Suppressor macrophage (primary cell): ENCODE results near the gene PDE6B.
"Not testable (repeated sequence)": the region's sequence is repeated elsewhere in the genome, so short reads cannot be mapped to it uniquely, and the experiment has no call there.

Experiments used
- DNase-seq, 4 experiments: peaks; one replicate each; pipeline ENCODE4 v3.0.0-alpha.2; 2020 to 2022
- total RNA-seq, 17 experiments: gene quantifications; one replicate each; lab custom pipeline; 2026; ENCODE audit warnings: mixed read lengths in 6 of 17, inconsistent platforms in 3 of 17; lab: John Stamatoyannopoulos, UW

The PDE6B gene
- 0.50 to 5.1 (median 3.1) reads per million in 17 experiments for total RNA-seq

GRCh38 chr4:624705-625590, at the start of gene PDE6B:
Gene PDE6B, plus strand, starts transcription at chr4:625573. Its CDS starts 54 bp downstream, at chr4:625627.
- DNase-seq = no peak

DNA sequence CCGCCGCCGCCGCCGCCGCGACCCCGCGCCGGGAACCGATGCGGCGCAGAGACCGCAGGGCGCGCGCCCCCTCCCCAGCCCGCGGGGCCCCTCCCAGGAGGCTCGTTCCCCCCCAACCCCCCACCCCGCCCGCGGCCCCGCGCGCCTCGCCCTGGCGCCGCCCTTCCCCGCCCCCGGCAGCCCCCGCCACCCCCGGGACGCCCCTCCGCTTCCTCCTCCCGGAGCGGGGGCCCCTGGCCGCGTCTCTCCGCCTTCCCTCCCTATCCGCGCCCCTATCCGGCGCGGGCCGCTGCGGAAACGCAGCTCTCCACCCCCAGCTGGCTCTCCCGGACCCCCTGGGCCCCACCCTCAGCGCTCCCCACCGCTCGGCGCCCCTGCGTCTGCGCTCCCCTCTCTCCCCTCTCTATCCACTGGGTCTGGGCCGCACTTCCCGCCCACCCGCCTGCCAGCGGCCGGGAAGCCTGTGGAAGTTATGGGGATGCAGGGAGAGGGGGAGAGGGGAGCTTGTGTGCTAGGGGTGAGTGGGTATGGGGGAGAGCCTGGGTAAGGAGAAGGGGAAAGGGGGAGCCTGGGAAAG, 49.0 kb upstream of the PDE6B start, which contains the start of gene TMEM271:
Gene TMEM271 (minus strand): TSS at position 51 of the 577 bp plus-strand sequence. CDS start 233 bp downstream, outside the sequence.
- DNase-seq = no peak

DNA sequence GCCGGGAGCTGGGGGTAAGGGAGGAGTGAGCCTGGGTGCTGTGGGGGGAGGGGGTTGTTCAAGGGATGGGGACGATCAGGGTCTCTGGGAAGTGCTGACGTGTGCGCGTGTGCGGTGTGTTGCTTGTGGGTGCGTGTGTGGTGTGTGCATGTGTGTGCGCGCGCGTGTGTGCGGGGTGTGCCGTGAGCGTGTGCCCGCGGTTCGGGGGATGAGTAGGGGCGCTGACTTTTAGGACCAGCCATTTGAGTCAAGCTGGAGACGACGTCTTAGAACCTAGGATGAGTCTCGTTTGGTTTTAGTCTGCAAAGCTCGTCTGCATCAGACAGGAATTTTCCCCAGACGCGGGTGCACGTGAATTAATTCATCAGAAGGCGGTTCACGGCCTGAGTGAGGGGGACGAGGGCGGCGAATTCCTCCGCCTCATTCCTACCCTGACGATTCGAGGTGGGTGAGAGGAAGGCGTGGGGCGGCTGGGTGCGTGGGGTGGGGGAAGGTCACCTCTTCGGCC, 48.3 kb upstream of the PDE6B start:
- no peak for DNase-seq

DNA sequence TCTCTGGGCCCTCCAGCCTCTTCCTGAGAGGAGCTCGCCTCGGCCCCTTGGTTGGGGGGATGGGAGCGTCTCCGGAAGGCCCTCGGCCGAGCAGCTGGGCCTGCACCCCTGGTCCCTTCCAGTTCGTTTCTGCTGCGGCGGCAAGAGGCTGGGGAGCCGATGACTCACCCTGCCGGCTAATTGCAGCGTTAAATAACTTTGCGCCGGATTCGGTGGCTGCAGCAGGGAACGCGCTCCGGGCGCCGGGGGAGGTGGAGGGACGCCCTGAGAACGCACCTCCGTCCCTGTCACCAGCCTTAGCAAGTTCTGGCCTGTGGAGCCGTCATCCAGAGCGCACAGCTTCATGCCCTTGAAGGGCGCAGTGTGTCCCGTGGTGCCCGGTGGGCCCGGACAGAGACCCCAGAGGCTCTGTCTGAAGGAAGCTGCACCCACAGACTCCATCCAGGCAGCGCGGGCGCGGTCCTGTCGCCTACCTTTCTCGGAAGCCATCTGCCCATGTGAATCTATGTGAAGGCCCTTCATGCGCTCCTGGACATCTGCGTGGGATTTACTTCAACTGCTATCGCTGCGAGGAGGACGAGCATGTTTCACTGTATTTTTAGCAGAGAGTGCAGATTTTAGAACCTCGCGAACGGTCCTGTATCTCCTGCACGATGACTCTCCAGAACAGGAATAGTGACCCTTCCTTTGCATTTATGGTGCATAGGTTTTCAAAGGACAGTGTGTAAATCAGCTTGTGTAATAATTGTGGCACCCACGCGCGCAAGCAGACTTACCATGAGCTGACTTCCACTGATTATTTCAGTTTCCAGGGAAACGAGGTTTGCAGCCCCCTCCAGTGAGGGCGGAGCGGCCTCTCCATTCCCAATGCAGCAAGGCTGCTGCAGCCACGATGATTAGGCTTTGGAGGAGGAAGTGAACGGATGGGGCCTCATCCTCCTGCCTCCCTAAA, 47.6 kb upstream of the PDE6B start:
- peak in 1 of 4 experiments; percentile 2 for DNase-seq

GRCh38 chr4:578451-579443, 46.6 kb upstream of the PDE6B start:
- no peak for DNase-seq

DNA sequence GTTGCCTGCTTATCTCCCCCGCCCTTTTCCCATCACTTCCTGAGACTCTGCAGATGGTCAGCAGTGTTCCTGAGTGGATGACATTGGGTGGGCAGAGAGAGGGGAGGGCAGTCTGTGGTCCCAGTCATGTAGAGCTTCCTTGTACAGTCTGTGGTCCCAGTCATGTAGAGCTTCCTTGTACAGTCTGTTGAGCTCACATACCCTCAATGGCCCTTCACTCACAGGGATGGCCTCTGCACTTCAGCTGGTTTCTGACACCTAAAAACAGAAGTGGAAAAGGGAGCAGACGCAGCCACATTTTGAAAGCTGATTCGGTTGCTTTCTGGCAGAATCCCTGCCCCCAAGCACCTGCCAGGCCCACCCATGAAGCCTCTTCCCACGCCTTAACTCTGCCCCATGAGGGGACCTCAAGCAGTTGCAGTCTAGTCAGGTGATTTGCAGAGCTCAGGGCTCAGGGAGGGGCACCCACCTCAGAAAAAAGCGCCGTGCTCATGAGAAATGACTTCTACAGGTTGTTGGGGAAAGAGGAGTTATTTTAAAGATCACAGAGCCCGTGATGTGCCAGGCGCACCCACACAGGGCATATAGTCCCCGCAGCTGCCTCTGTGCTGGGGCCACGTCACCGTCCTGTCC, 45.7 kb upstream of the PDE6B start:
- DNase-seq = no peak

- DNase-seq = no peak
Measured at GRCh38 chr4:581181-581580, 44.2 kb upstream of the PDE6B start.

DNA sequence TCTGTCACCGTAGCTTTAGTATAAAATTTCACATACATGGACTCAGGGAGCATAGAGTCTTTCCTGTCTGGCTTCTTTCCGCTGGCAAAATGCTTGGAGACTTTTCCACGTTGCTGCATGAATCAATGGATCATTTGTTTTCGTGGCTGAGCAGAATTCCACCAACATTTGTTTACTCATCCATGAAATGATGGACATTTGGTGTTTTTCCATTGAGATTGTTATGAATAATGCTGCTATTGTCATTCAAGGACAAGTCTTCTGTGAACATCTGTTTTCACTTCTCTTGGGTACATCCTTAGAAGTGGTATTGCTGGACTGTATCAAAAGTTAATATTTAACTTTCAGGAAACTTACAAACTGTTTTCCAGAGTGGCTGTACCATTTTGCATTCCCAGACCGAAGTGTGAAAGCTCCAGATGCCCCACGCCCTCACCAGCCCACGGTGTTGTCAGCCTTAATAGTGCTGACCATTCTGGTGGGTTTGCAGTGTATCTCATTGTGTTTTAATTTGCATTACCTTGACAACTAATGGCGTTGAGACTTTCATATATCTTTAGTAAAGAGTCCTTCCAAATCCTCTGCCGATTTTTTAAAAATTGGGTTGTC, 43.5 kb upstream of the PDE6B start:
- DNase-seq = no peak

GRCh38 chr4:583820-584219, 41.6 kb upstream of the PDE6B start:
- no peak for DNase-seq

DNA sequence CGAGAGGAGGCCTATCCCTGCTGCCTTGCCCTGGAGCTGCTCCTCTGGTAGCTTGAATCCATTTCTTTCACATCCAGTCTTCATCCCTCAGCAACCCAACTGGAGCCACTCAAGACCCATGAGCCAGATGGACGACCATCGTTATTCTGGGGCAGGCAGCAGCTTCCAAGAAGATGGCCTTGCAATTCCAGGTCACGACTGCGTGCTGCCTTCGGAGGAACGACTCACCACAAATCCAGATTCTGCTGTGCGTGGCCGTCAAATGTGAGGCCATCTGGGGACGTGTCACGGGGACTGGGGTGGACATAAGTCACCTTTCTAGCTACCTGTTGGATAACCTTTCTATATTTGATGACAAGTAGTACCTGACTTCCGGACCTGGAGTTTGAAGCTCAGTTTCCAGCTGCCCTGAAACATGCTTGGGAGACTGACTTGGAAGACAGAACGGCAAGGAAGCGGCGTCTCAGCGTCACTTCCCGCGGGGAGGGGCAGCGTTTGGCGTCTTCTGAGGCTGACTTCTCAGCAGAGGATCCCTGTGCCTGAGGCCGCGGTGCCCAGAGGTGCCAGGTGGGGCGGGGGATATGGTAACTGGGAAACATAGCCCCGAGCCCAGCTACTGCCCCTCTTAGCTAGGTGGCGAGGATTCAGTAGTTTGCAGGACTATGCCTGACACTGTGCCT, 37.6 kb upstream of the PDE6B start:
- no peak for DNase-seq

DNA sequence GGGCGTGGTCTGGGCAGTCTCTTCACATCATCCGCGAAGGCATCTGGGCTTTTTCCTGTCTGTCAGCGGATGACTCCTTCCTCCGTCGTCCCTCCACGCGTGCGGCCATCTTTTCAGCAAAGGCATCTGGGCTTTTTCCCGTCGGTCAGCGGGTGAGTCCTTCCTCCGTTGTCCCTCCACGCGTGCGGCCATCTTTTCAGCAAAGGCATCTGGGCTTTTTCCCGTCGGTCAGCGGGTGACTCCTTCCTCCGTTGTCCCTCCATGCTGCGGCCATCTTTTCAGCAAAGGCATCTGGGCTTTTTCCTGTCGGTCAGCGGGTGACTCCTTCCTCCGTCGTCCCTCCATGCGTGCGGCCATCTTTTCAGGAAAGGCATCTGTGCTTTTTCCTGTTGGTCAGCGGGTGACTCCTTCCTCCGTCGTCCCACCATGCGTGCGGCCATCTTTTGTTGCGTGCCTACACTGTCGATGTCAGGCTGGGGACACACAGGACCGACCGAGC, 37.0 kb upstream of the PDE6B start:
- no peak for DNase-seq

- DNase-seq = no peak
Measured at GRCh38 chr4:589219-589963, 36.0 kb upstream of the PDE6B start.

- no peak for DNase-seq
Measured at GRCh38 chr4:590313-590841, 35.0 kb upstream of the PDE6B start.

DNA sequence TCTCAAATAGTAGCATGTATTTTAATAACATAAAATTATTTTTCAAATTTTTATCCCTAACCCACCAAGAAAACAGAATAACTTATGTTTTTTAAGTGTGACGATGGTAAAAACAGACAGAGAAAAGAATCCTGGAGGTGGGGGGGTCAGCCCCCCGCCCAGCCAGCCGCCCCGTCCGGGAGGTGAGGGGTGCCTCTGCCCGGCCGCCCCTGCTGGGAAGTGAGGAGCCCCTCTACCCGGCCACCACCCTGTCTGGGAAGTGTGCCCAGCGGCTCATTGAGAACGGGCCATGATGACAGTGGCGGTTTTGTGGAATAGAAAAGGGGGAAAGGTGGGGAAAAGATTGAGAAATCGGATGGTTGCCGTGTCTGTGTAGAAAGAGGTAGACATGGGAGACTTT, 33.2 kb upstream of the PDE6B start:
- not testable (repeated sequence) for DNase-seq

GRCh38 chr4:592825-593520, 32.4 kb upstream of the PDE6B start:
- DNase-seq = no peak

- no peak for DNase-seq
Measured at GRCh38 chr4:598925-599324, 26.4 kb upstream of the PDE6B start.

DNA sequence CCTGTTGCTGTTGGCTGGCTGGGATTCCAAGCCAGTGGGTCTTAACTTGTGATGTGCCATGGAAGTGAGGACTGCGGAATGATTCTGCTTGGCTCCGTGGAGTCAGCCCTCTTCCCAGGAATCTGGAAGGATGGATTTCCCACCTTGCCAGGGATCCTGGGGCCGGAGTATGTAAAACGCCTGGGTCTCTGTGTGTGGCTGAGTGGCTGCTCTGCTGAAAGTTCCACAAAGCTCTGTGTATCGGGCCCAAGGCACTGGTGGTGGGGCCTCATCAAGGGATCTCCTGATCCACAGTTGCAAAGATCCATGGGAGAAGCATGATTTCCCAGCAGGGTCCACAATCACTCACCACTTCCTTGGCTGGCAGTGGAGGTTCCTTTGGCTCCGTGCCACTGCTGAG, 25.2 kb upstream of the PDE6B start:
- DNase-seq = no peak
